Neural progenitor cell (in vitro differentiated cells): ENCODE measurements around the gene DYNC1I2. TPM values are rescaled to one million over a fixed set of nuclear protein-coding genes. Genes with fewer than 3 reads are reported as not detected.

Experiments
- DNase-seq: peaks from one replicate; pipeline ENCODE4 v3.0.0-alpha.2; 2016; ENCODE audit warnings: low spot score
- H2AFZ ChIP-seq: fragments of 200-600 bp; sonication (generic); replicated peaks from 2 replicates; pipeline ENCODE4 v1.6.1; 2016; ENCODE audit warnings: antibody characterized with exemption
- H3F3A ChIP-seq: fragments of 200-600 bp; sonication (generic); 2 replicates; pipeline ENCODE4 v1.6.1; 2016; ENCODE audit warnings: antibody characterized with exemption, low read depth
- H3K27ac ChIP-seq: fragments of 200-600 bp; sonication (generic); 2 replicates; pipeline ENCODE4 v1.5.1; 2016; ENCODE audit warnings: mild to moderate bottlenecking
- H3K27me3 ChIP-seq: fragments of 200-600 bp; sonication (generic); 2 replicates; pipeline ENCODE4 v1.6.1; 2016; ENCODE audit warnings: mild to moderate bottlenecking, moderate library complexity
- H3K36me3 ChIP-seq: fragments of 200-600 bp; sonication (generic); 2 replicates; pipeline ENCODE4 v1.5.1; 2016
- H3K4me1 ChIP-seq: fragments of 200-600 bp; sonication (generic); 2 replicates; pipeline ENCODE4 v1.6.1; 2016; ENCODE audit warnings: mixed run types
- H3K4me2 ChIP-seq: fragments of 200-600 bp; sonication (generic); 2 replicates; pipeline ENCODE4 v1.6.1; 2016
- H3K4me3 ChIP-seq: fragments of 200-600 bp; sonication (generic); 2 replicates; pipeline ENCODE4 v1.5.1; 2016
- H3K79me2 ChIP-seq: fragments of 200-600 bp; sonication (generic); 2 replicates; pipeline ENCODE4 v1.6.1; 2016; ENCODE audit warnings: low read depth
- H3K9ac ChIP-seq: fragments of 200-600 bp; sonication (generic); 2 replicates; pipeline ENCODE4 v1.6.1; 2016
- H3K9me3 ChIP-seq: fragments of 200-600 bp; sonication (generic); 2 replicates; pipeline ENCODE4 v1.5.1; 2016; ENCODE audit warnings: low read depth
- H4K20me1 ChIP-seq: fragments of 200-600 bp; sonication (generic); 2 replicates; pipeline ENCODE4 v1.6.1; 2016; ENCODE audit warnings: low read depth
- H3K27ac Mint-ChIP-seq: 3 replicates; pipeline ENCODE4 v1.8.0; 2021; ENCODE audit warnings: mixed read lengths
- H3K27me3 Mint-ChIP-seq: 2 replicates; pipeline ENCODE4 v1.8.0; 2022; ENCODE audit warnings: low read depth, mild to moderate bottlenecking, inconsistent platforms, moderate library complexity, mixed read lengths; ENCODE audit not compliant: insufficient read depth
- H3K36me3 Mint-ChIP-seq: 3 replicates; pipeline ENCODE4 v1.8.0; 2021; ENCODE audit warnings: mixed read lengths
- H3K4me1 Mint-ChIP-seq: 3 replicates; pipeline ENCODE4 v1.8.0; 2021; ENCODE audit warnings: mixed read lengths
- H3K4me3 Mint-ChIP-seq: 3 replicates; pipeline ENCODE4 v1.8.0; 2021; ENCODE audit warnings: mild to moderate bottlenecking, moderate library complexity, mixed read lengths
- H3K9me3 Mint-ChIP-seq: 3 replicates; pipeline ENCODE4 v1.8.0; 2020; ENCODE audit warnings: mixed read lengths
- CTCF ChIP-seq: fragments of 200-600 bp; sonication (generic); IDR thresholded peaks from 2 replicates; pipeline ENCODE4 v1.5.1; 2017; ENCODE audit warnings: antibody characterized with exemption, mild to moderate bottlenecking
- EZH2 ChIP-seq: fragments of 200-600 bp; sonication (generic); IDR thresholded peaks from 2 replicates; pipeline ENCODE4 v1.6.1; 2017; ENCODE audit warnings: antibody characterized with exemption, mild to moderate bottlenecking, moderate library complexity
- EZH2phosphoT487 ChIP-seq: fragments of 200-600 bp; sonication (generic); IDR thresholded peaks from 2 replicates; pipeline ENCODE4 v1.6.1; 2017; ENCODE audit warnings: antibody characterized with exemption
- total RNA-seq: library from RNA; depleted of rRNA; stranded (reverse); fragments of >200 nt; gene quantifications from 2 replicates; pipeline ENCODE4 v1.2.3, GENCODE V29; 2015; ENCODE audit warnings: low replicate concordance

DYNC1I2 gene
- total RNA-seq, 1 donor from 2014 or later: 174 TPM

- H3K27me3 ChIP-seq: no peaks in the 10 kb centered on the region
- Mint-ChIP-seq H3K4me1 (peaks cover 1% of the 10 kb centered on the region), H3K27ac (no peak overlapping the region), H3K36me3 (no peaks in the 10 kb centered on the region), H3K27me3 (peaks cover 3% of the 10 kb centered on the region), H3K4me3 (no peak overlapping the region), H3K9me3 (no peaks in the 10 kb centered on the region)
- peaks cover 23% of the 10 kb centered on the region for H3K4me1 ChIP-seq
- no peak overlapping the region for H3K4me3 ChIP-seq
- H3K9me3 ChIP-seq: no peaks in the 10 kb centered on the region
- H3K79me2 ChIP-seq: no peaks in the 10 kb centered on the region
- TF ChIP-seq EZH2 (no peak), CTCF (no peak), EZH2phosphoT487 (no peak)
- peaks cover 10% of the 10 kb centered on the region for H3F3A ChIP-seq
- no peak for DNase-seq
- H2AFZ ChIP-seq: no peak overlapping the region
- no peak overlapping the region for H3K27ac ChIP-seq
- H3K4me2 ChIP-seq: no peak overlapping the region
- no peaks in the 10 kb centered on the region for H4K20me1 ChIP-seq
- H3K9ac ChIP-seq: no peak overlapping the region
- no peaks in the 10 kb centered on the region for H3K36me3 ChIP-seq
Observed at GRCh38 chr2:171673905-171674304, 13.4 kb upstream of the DYNC1I2 start.

DNA sequence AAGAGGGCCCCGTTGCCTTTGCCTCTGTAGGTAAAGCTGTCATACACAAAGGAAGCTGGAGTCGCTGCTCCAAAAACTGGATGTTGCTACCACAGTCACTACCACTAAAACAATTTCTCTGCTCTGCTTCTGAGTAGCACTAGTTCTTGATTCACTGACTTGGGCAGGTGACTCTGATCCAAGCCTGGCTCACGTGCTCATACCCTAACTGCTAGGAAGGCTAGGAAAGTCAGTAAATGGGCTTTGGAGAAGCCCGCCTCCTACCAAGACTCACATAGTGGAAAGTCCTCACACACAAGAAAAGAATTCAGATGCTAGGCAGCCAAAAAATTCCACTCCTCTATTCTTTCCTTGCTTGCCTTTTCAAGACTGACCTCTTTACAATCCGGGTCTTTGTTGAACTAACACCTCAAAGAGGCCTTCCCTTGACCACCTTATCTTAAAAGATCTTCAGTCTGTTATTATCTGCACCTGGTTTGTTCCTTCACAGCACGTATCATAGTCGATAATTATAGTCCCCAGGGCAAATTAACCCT, 11.4 kb upstream of the DYNC1I2 start:
- Histone ChIP-seq H3K79me2 (no peaks in the 10 kb centered on the region), H3K9me3 (no peaks in the 10 kb centered on the region), H3K36me3 (no peaks in the 10 kb centered on the region), H3K9ac (no peak overlapping the region), H3F3A (peaks cover 10% of the 10 kb centered on the region), H2AFZ (no peak overlapping the region), H3K4me3 (no peak overlapping the region), H3K4me2 (peak overlapping the region; percentile 21), H3K27ac (peak overlapping the region; percentile 5), H3K27me3 (no peaks in the 10 kb centered on the region), H3K4me1 (peaks cover 19% of the 10 kb centered on the region), H4K20me1 (no peaks in the 10 kb centered on the region)
- H3K4me3 Mint-ChIP-seq: no peak overlapping the region
- no peaks in the 10 kb centered on the region for H3K4me1 Mint-ChIP-seq
- peaks cover 3% of the 10 kb centered on the region for H3K27me3 Mint-ChIP-seq
- DNase-seq: peak; percentile 31
- no peaks in the 10 kb centered on the region for H3K9me3 Mint-ChIP-seq
- H3K36me3 Mint-ChIP-seq: no peaks in the 10 kb centered on the region
- TF ChIP-seq CTCF (no peak), EZH2phosphoT487 (no peak), EZH2 (no peak)
- H3K27ac Mint-ChIP-seq: no peak overlapping the region

- TF ChIP-seq EZH2phosphoT487 (no peak), EZH2 (no peak), CTCF (no peak)
- no peaks in the 10 kb centered on the region for H3K9me3 Mint-ChIP-seq
Observed at GRCh38 chr2:171678619-171679018, 8.7 kb upstream of the DYNC1I2 start.

More at GRCh38 chr2:171678619-171679018, 8.7 kb upstream of the DYNC1I2 start:
- Histone ChIP-seq H3K27me3 (no peaks in the 10 kb centered on the region), H2AFZ (no peak overlapping the region), H3K9me3 (no peaks in the 10 kb centered on the region), H4K20me1 (no peaks in the 10 kb centered on the region), H3K27ac (no peak overlapping the region), H3K4me3 (no peak overlapping the region), H3K4me1 (peaks cover 9% of the 10 kb centered on the region), H3F3A (peaks cover 10% of the 10 kb centered on the region), H3K4me2 (no peak overlapping the region), H3K9ac (no peak overlapping the region), H3K36me3 (no peaks in the 10 kb centered on the region), H3K79me2 (no peaks in the 10 kb centered on the region)
- Mint-ChIP-seq H3K4me3 (no peak overlapping the region), H3K27me3 (peaks cover 5% of the 10 kb centered on the region), H3K4me1 (no peaks in the 10 kb centered on the region), H3K36me3 (no peaks in the 10 kb centered on the region), H3K27ac (no peak overlapping the region)
- DNase-seq: no peak
